A549 (cell line): Measurements from ENCODE around the gene CPED1. TPM values are rescaled to one million over a fixed set of nuclear protein-coding genes. Genes with fewer than 3 reads are reported as not detected.

Experiments used
- ATAC-seq, 2 experiments: fragments of 200-7000 bp in 1 of 2; fragments of >200 bp in 1 of 2; cut with Nextera tagmentation in 1 of 2; cut with Tn5 transposase in 1 of 2; 3 replicates each; pipeline versions ENCODE4 v1.8.0 to v1.9.1; 2018 to 2020; ENCODE audit warnings: mild to moderate bottlenecking in 1 of 2, moderate library complexity in 1 of 2
- CTCF ChIA-PET: fragments of 300-600 bp; sonication (Branson Sonifier 250); formaldehyde crosslinking; extraction: SDS; loops from one replicate; lab custom pipeline; 2021; ENCODE audit warnings: antibody characterized with exemption, inconsistent platforms; lab: Yijun Ruan, JAX
- POLR2A ChIA-PET: fragments of 350-600 bp; formaldehyde crosslinking; extraction: SDS; loops from one replicate; lab custom pipeline; 2021; ENCODE audit warnings: antibody characterized with exemption, inconsistent platforms; lab: Yijun Ruan, JAX
- DNase-seq, 2 experiments: peaks; one replicate each; pipeline versions ENCODE4 v3.0.0 to v3.0.0-alpha.2; 2011 to 2016; ENCODE audit warnings: low read depth in 1 of 2, low spot score in 1 of 2
- FAIRE-seq: peaks from 2 replicates; lab custom pipeline; 2011; peaks lifted over from hg19 to GRCh38; lab: Jason Lieb, UNC
- H3K27ac ChIP-seq, 2 experiments: fragments of >200 bp; sonication (Bioruptor Twin); formaldehyde crosslinking; 3 replicates each; pipeline ENCODE4 v1.5.1; 2016 to 2017
- H3K4me1 ChIP-seq: fragments of >200 bp; sonication (Bioruptor Twin); formaldehyde crosslinking; 3 replicates; pipeline ENCODE4 v1.6.1; 2016
- H3K4me2 ChIP-seq: fragments of >200 bp; sonication (Bioruptor Twin); formaldehyde crosslinking; 3 replicates; pipeline ENCODE4 v1.6.1; 2016
- H3K4me3 ChIP-seq: fragments of >200 bp; sonication (Bioruptor Twin); formaldehyde crosslinking; 3 replicates; pipeline ENCODE4 v1.5.1; 2016
- H3K9me3 ChIP-seq: fragments of >200 bp; sonication (Bioruptor Twin); formaldehyde crosslinking; 3 replicates; pipeline ENCODE4 v1.6.1; 2016
- BHLHE40 ChIP-seq: IDR thresholded peaks from 2 replicates; pipeline ENCODE4 v1.6.1; 2012; ENCODE audit warnings: low read depth, low read length, inconsistent platforms
- CBX2 ChIP-seq: fragments of 200-600 bp; sonication (generic); IDR thresholded peaks from 2 replicates; pipeline ENCODE4 v1.6.1; 2016; ENCODE audit warnings: low read depth, mild to moderate bottlenecking, borderline replicate concordance
- CBX8 ChIP-seq: fragments of 200-600 bp; sonication (generic); IDR thresholded peaks from 2 replicates; pipeline ENCODE4 v1.6.1; 2016
- CHD4 ChIP-seq: fragments of 200-600 bp; sonication (generic); IDR thresholded peaks from 2 replicates; pipeline ENCODE4 v1.6.1; 2016; ENCODE audit warnings: antibody characterized with exemption, mild to moderate bottlenecking, borderline replicate concordance
- ESRRA ChIP-seq: fragments of 150-350 bp; IDR thresholded peaks from 2 replicates; pipeline ENCODE4 v1.6.1; 2014; ENCODE audit warnings: mild to moderate bottlenecking, low read length, borderline replicate concordance
- GATA3 ChIP-seq: IDR thresholded peaks from 2 replicates; pipeline ENCODE4 v1.6.1; 2012; ENCODE audit warnings: borderline replicate concordance
- HDAC2 ChIP-seq: fragments of 200-600 bp; sonication (generic); IDR thresholded peaks from 2 replicates; pipeline ENCODE4 v1.6.1; 2016
- HES2 ChIP-seq: fragments of >200 bp; sonication (Bioruptor Twin); formaldehyde crosslinking; IDR thresholded peaks from 2 replicates; pipeline ENCODE4 v1.6.1; 2016
- HOXA7 ChIP-seq: fragments of 250-450 bp; sonication (Bioruptor Pico); IDR thresholded peaks from 2 replicates; pipeline ENCODE4 v1.5.0; 2020; ENCODE audit warnings: mild to moderate bottlenecking, moderate library complexity
- MAFK ChIP-seq: fragments of 450-650 bp; IDR thresholded peaks from 2 replicates; pipeline ENCODE4 v1.6.1; 2014; ENCODE audit not compliant: partially characterized antibody
- MAX ChIP-seq: IDR thresholded peaks from 2 replicates; pipeline ENCODE4 v1.6.1; 2012
- MAZ ChIP-seq: fragments of 150-350 bp; IDR thresholded peaks from 2 replicates; pipeline ENCODE4 v1.6.1; 2014; ENCODE audit warnings: antibody characterized with exemption, low read depth, low read length, borderline replicate concordance
- MYC ChIP-seq: IDR thresholded peaks from 2 replicates; pipeline ENCODE4 v1.6.1; 2012; ENCODE audit warnings: mild to moderate bottlenecking, inconsistent platforms, low read length, improper control_type of control experiment, borderline replicate concordance
- NFE2L2 ChIP-seq: fragments of 150-350 bp; conservative IDR thresholded peaks from 2 replicates; pipeline ENCODE4 v1.6.1; 2014; ENCODE audit warnings: low read length
- POLR2A ChIP-seq: IDR thresholded peaks from 2 replicates; pipeline ENCODE4 v1.6.1; 2012; ENCODE audit warnings: mild to moderate bottlenecking, low read length
- POLR2AphosphoS2 ChIP-seq: conservative IDR thresholded peaks from 2 replicates; pipeline ENCODE4 v1.6.1; 2012; ENCODE audit warnings: low read length, improper control_type of control experiment, inconsistent platforms
- RAD21 ChIP-seq, 2 experiments: fragments of >200 bp in 1 of 2; sonication (Bioruptor Twin) in 1 of 2; formaldehyde crosslinking in 1 of 2; IDR thresholded peaks in 1 of 2; conservative IDR thresholded peaks in 1 of 2; 2 replicates in 1 of 2; 3 replicates in 1 of 2; pipeline ENCODE4 v1.6.1; 2012 to 2018; ENCODE audit warnings: inconsistent platforms in 1 of 2
- RARB ChIP-seq: fragments of 250-450 bp; sonication (Bioruptor Pico); IDR thresholded peaks from 2 replicates; pipeline ENCODE4 v1.8.0; 2021; ENCODE audit warnings: mild to moderate bottlenecking, moderate library complexity
- RCOR1 ChIP-seq: fragments of 150-350 bp; IDR thresholded peaks from 2 replicates; pipeline ENCODE4 v1.6.1; 2014; ENCODE audit warnings: antibody characterized with exemption, low read length, low read depth
- SMC3 ChIP-seq: fragments of >200 bp; sonication (Bioruptor Twin); formaldehyde crosslinking; IDR thresholded peaks from 3 replicates; pipeline ENCODE4 v1.6.1; 2018; ENCODE audit warnings: inconsistent platforms
- TFCP2L1 ChIP-seq: fragments of 250-450 bp; sonication (Bioruptor Pico); IDR thresholded peaks from 2 replicates; pipeline ENCODE4 v1.5.0; 2021; ENCODE audit warnings: mild to moderate bottlenecking
- ZFP36 ChIP-seq: fragments of 450-650 bp; IDR thresholded peaks from 2 replicates; pipeline ENCODE4 v1.6.1; 2014; ENCODE audit warnings: borderline replicate concordance; ENCODE audit not compliant: partially characterized antibody
- ZNF302 ChIP-seq: fragments of 250-450 bp; sonication (Bioruptor Pico); IDR thresholded peaks from 2 replicates; pipeline ENCODE4 v1.9.0; 2021; ENCODE audit warnings: inconsistent platforms, mild to moderate bottlenecking, moderate library complexity
- WGBS: methylation state at CpG from one replicate; pipeline ENCODE4 v1.1.6; 2017; ENCODE audit errors: missing lambda C conversion rate; 5-methylcytosine and 5-hydroxymethylcytosine counted together
- polyA plus RNA-seq, 4 experiments: library from polyadenylated mRNA; depleted of rRNA in 3 of 4; stranded (reverse); fragments of >200 nt; fragmentation: RNase III in 1 of 4; extraction: RNeasy Plus Mini Kit Qiagen cat#74134 plus additional on column Dnase treatment in 1 of 4; gene quantifications; 2 replicates in 3 of 4; 3 replicates in 1 of 4; pipeline ENCODE4 v1.2.3, GENCODE V29; 2011 to 2017

CPED1 gene
- polyA plus RNA-seq, 2 of the 4 experiments (the other 2 are of a cell fraction): 0.03 TPM; not detected in 1

GRCh38 chr7:121042899-121043298, 54.4 kb downstream of the CPED1 start:
- 44% methylated on average over 3 of the region's 3 CpGs for WGBS
- ATAC-seq: no peak
- ChIA-PET POLR2A (no interaction called here), CTCF (interaction anchor here (1.0 kb wide), 1 partner anchor 39 kb away, joined by 3 read pairs; no protein-coding TSS in a partner anchor)
- Histone ChIP-seq H3K4me2 (no peak overlapping the region), H3K9me3 (no peaks in the 10 kb centered on the region), H3K27ac (no peak overlapping the region), H3K4me3 (no peak overlapping the region), H3K4me1 (no peaks in the 10 kb centered on the region)
- no peak for DNase-seq
- FAIRE-seq: no peak
- TF ChIP-seq HDAC2: no peak
- no peak for TF ChIP-seq SMC3
- TF ChIP-seq BHLHE40: no peak
- no peak for TF ChIP-seq CHD4
- no peak for TF ChIP-seq NFE2L2
- TF ChIP-seq CBX8: no peak
- no peak for TF ChIP-seq CBX2
- TF ChIP-seq HES2: no peak
- TF ChIP-seq HOXA7: no peak
- TF ChIP-seq RAD21 (conservative IDR thresholded peaks at IDR 0.05 in 1 of 2, IDR thresholded peaks at IDR 0.05 in 1 of 2): no peak
- no peak for TF ChIP-seq MYC
- no peak for TF ChIP-seq ZNF302
- no peak for TF ChIP-seq POLR2A

GRCh38 chr7:121043314-121044234, 55.1 kb downstream of the CPED1 start:
- no peak overlapping the region for H3K27ac ChIP-seq
- POLR2A ChIA-PET: no interaction called here
- peak; percentile 90 for TF ChIP-seq MAFK
- TF ChIP-seq TFCP2L1: no peak
- H3K4me3 ChIP-seq: no peak overlapping the region
- FAIRE-seq (no peak), ATAC-seq (no peak), DNase-seq (no peak)
- CTCF ChIA-PET: interaction anchor here (1.1 kb wide), 2 partner anchors 10 to 55 kb away, joined by 3 read pairs; partner anchors contain the start of gene CPED1
- no peaks in the 10 kb centered on the region for H3K4me1 ChIP-seq
- 14% methylated on average over 4 of the region's 4 CpGs for WGBS
- no peak overlapping the region for H3K4me2 ChIP-seq
- H3K9me3 ChIP-seq: no peaks in the 10 kb centered on the region

- FAIRE-seq: no peak
- TF ChIP-seq POLR2AphosphoS2 (no peak), GATA3 (no peak), MAX (no peak), HES2 (no peak), RARB (CRISPR knock-in tag) (no peak), RCOR1 (no peak), MAZ (no peak), ESRRA (no peak), MYC (no peak), CBX8 (no peak), ZFP36 (no peak)
- CTCF ChIA-PET: interaction anchor here (0.7 kb wide), 1 partner anchor 73 kb away, joined by 3 read pairs; no protein-coding TSS in a partner anchor
- Histone ChIP-seq H3K9me3 (no peaks in the 10 kb centered on the region), H3K4me3 (no peak overlapping the region), H3K4me2 (no peak overlapping the region), H3K4me1 (no peaks in the 10 kb centered on the region), H3K27ac (no peak overlapping the region)
- no peak for DNase-seq
- ATAC-seq: no peak
- 50% methylated on average over 1 of the region's 1 CpG for WGBS
- POLR2A ChIA-PET: no interaction called here
Measured at GRCh38 chr7:121045090-121045489, 56.6 kb downstream of the CPED1 start.
